Ishikawa (cell line): ENCODE results near the gene CTDP1.

ENCODE experiments used
- CREB1 ChIP-seq: IDR thresholded peaks from 2 replicates; pipeline ENCODE4 v1.6.1; 2012; ENCODE audit warnings: low read depth
- EP300 ChIP-seq: IDR thresholded peaks from 2 replicates; pipeline ENCODE4 v1.6.1; 2012; ENCODE audit warnings: borderline replicate concordance
- FOXM1 ChIP-seq: IDR thresholded peaks from 2 replicates; pipeline ENCODE4 v1.6.1; 2012; ENCODE audit warnings: low read depth, borderline replicate concordance
- MAX ChIP-seq: IDR thresholded peaks from 2 replicates; pipeline ENCODE4 v1.6.1; 2012
- NFIC ChIP-seq: IDR thresholded peaks from 2 replicates; pipeline ENCODE4 v1.6.1; 2012
- TAF1 ChIP-seq: IDR thresholded peaks from 2 replicates; pipeline ENCODE4 v1.6.1; 2012; ENCODE audit warnings: low read depth, mild to moderate bottlenecking
- TCF12 ChIP-seq: IDR thresholded peaks from 2 replicates; pipeline ENCODE4 v1.6.1; 2012; ENCODE audit warnings: low read depth
- TEAD4 ChIP-seq: IDR thresholded peaks from 2 replicates; pipeline ENCODE4 v1.6.1; 2012
- USF1 ChIP-seq: IDR thresholded peaks from 2 replicates; pipeline ENCODE4 v1.6.1; 2012
- YY1 ChIP-seq: IDR thresholded peaks from 2 replicates; pipeline ENCODE4 v1.6.1; 2012; ENCODE audit warnings: low read depth
- TF ChIP-seq, protein P1 (sequence below): IDR thresholded peaks from 2 replicates; pipeline ENCODE4 v1.6.1; 2012; ENCODE audit warnings: low read depth, mild to moderate bottlenecking

GRCh38 chr18:79798346-79798998 is 118.9 kb downstream of the CTDP1 start:
- no peak for TF ChIP-seq TAF1
- no peak for TF ChIP-seq USF1
- no peak for TF ChIP-seq CREB1
- no peak for TF ChIP-seq TEAD4
- TF ChIP-seq, protein P1, sequence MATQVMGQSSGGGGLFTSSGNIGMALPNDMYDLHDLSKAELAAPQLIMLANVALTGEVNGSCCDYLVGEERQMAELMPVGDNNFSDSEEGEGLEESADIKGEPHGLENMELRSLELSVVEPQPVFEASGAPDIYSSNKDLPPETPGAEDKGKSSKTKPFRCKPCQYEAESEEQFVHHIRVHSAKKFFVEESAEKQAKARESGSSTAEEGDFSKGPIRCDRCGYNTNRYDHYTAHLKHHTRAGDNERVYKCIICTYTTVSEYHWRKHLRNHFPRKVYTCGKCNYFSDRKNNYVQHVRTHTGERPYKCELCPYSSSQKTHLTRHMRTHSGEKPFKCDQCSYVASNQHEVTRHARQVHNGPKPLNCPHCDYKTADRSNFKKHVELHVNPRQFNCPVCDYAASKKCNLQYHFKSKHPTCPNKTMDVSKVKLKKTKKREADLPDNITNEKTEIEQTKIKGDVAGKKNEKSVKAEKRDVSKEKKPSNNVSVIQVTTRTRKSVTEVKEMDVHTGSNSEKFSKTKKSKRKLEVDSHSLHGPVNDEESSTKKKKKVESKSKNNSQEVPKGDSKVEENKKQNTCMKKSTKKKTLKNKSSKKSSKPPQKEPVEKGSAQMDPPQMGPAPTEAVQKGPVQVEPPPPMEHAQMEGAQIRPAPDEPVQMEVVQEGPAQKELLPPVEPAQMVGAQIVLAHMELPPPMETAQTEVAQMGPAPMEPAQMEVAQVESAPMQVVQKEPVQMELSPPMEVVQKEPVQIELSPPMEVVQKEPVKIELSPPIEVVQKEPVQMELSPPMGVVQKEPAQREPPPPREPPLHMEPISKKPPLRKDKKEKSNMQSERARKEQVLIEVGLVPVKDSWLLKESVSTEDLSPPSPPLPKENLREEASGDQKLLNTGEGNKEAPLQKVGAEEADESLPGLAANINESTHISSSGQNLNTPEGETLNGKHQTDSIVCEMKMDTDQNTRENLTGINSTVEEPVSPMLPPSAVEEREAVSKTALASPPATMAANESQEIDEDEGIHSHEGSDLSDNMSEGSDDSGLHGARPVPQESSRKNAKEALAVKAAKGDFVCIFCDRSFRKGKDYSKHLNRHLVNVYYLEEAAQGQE, result no peak
- no peak for TF ChIP-seq FOXM1
- no peak for TF ChIP-seq MAX
- no peak for TF ChIP-seq EP300
- TF ChIP-seq YY1, result no peak
- no peak for TF ChIP-seq TCF12
- no peak for TF ChIP-seq NFIC
